GM21619 (cell line): ENCODE data around the gene EIF4E2.

Source experiments
- ATAC-seq: cut with Tn5 transposase; IDR thresholded peaks from one replicate; pipeline ENCODE4 v1.9.1; 2021; ENCODE audit not compliant: unreplicated experiment

EIF4E2 gene

GRCh38 chr2:232537079-232537478 is 13.4 kb upstream of the EIF4E2 start:
- no peak for ATAC-seq

GRCh38 chr2:232537499-232537898 is 13.0 kb upstream of the EIF4E2 start:
- ATAC-seq: no peak

- ATAC-seq: no peak
Measured at GRCh38 chr2:232538671-232539070, 11.8 kb upstream of the EIF4E2 start.

- no peak for ATAC-seq
Measured at GRCh38 chr2:232539298-232540231, 10.9 kb upstream of the EIF4E2 start, which contains the start of gene CHRNG. Gene CHRNG, plus strand, starts transcription at chr2:232539692. Its CDS starts 56 bp downstream, at chr2:232539748.

- no peak for ATAC-seq
Measured at GRCh38 chr2:232540441-232541041, 9.9 kb upstream of the EIF4E2 start.

GRCh38 chr2:232541195-232541960 is 9.1 kb upstream of the EIF4E2 start:
- ATAC-seq: no peak

- no peak for ATAC-seq
Measured at GRCh38 chr2:232541961-232542714, 8.4 kb upstream of the EIF4E2 start.

- ATAC-seq: no peak
Measured at GRCh38 chr2:232542715-232543467, 7.6 kb upstream of the EIF4E2 start.

GRCh38 chr2:232543491-232543890 is 7.0 kb upstream of the EIF4E2 start:
- no peak for ATAC-seq

GRCh38 chr2:232543928-232544631 is 6.4 kb upstream of the EIF4E2 start:
- no peak for ATAC-seq

- ATAC-seq: no peak
Measured at GRCh38 chr2:232544674-232545073, 5.8 kb upstream of the EIF4E2 start.

- no peak for ATAC-seq
Measured at GRCh38 chr2:232545511-232546375, 4.7 kb upstream of the EIF4E2 start.

- ATAC-seq: no peak
Measured at GRCh38 chr2:232547991-232548390, 2.5 kb upstream of the EIF4E2 start.

- no peak for ATAC-seq
Measured at GRCh38 chr2:232549655-232550353, 685 bp upstream of the EIF4E2 start.

GRCh38 chr2:232551250-232551638 is 755 bp downstream of the EIF4E2 start:
- no peak for ATAC-seq

GRCh38 chr2:232551776-232552175 is 1.3 kb downstream of the EIF4E2 start:
- no peak for ATAC-seq

- no peak for ATAC-seq
Measured at GRCh38 chr2:232556426-232556825, 5.9 kb downstream of the EIF4E2 start.
